Smooth muscle cell (in vitro differentiated cells): ENCODE results near the gene KCNA4. TPM values are rescaled to one million over a fixed set of nuclear protein-coding genes. Genes with fewer than 3 reads are reported as not detected.

Experiments used
- DNase-seq: peaks from one replicate; lab custom pipeline; 2025; ENCODE audit not compliant: unreplicated experiment; lab: John Stamatoyannopoulos, UW
- H2AFZ ChIP-seq: fragments of 200-600 bp; sonication (generic); 2 replicates; pipeline ENCODE4 v1.6.0; 2016; ENCODE audit warnings: antibody characterized with exemption, low read depth, mild to moderate bottlenecking
- H3F3A ChIP-seq: fragments of 200-600 bp; sonication (generic); 2 replicates; pipeline ENCODE4 v1.6.0; 2017; ENCODE audit warnings: antibody characterized with exemption, low read depth
- H3K27ac ChIP-seq: fragments of 200-600 bp; sonication (generic); 2 replicates; pipeline ENCODE4 v1.5.1; 2016; ENCODE audit warnings: low read depth, mild to moderate bottlenecking
- H3K27me3 ChIP-seq: fragments of 200-600 bp; sonication (generic); 2 replicates; pipeline ENCODE4 v1.6.1; 2016; ENCODE audit warnings: low read depth, mild to moderate bottlenecking
- H3K36me3 ChIP-seq: fragments of 200-600 bp; sonication (generic); 2 replicates; pipeline ENCODE4 v1.5.1; 2016; ENCODE audit warnings: low read depth
- H3K4me1 ChIP-seq: fragments of 200-600 bp; sonication (generic); 2 replicates; pipeline ENCODE4 v1.5.1; 2016; ENCODE audit warnings: low read depth
- H3K4me2 ChIP-seq: fragments of 200-600 bp; sonication (generic); 2 replicates; pipeline ENCODE4 v1.6.0; 2016; ENCODE audit warnings: mild to moderate bottlenecking
- H3K4me3 ChIP-seq: fragments of 200-600 bp; sonication (generic); 2 replicates; pipeline ENCODE4 v1.5.1; 2016; ENCODE audit warnings: mild to moderate bottlenecking
- H3K79me2 ChIP-seq: fragments of 200-600 bp; sonication (generic); 2 replicates; pipeline ENCODE4 v1.6.0; 2016; ENCODE audit warnings: low read depth, mild to moderate bottlenecking
- H3K9ac ChIP-seq: fragments of 200-600 bp; sonication (generic); 2 replicates; pipeline ENCODE4 v1.6.0; 2016; ENCODE audit warnings: low read depth
- H3K9me3 ChIP-seq: fragments of 200-600 bp; sonication (generic); replicated peaks from 2 replicates; pipeline ENCODE4 v1.5.1; 2016; ENCODE audit warnings: low read depth
- H4K20me1 ChIP-seq: fragments of 200-600 bp; sonication (generic); 2 replicates; pipeline ENCODE4 v1.6.0; 2016; ENCODE audit warnings: low read depth
- WGBS: methylation state at CpG from one replicate; pipeline ENCODE4 v1.1.7; 2016; ENCODE audit warnings: low lambda C conversion rate; 5-methylcytosine and 5-hydroxymethylcytosine counted together
- polyA plus RNA-seq: library from polyadenylated mRNA; unstranded; fragments of >200 nt; fragmentation: Nextera tagmentation; extraction: Ambion mirVana; gene quantifications from 2 replicates; pipeline ENCODE4 v1.2.1, GENCODE V29; 2016
- total RNA-seq: library from RNA; depleted of rRNA; stranded (reverse); fragments of >200 nt; gene quantifications from 2 replicates; pipeline ENCODE4 v1.2.3, GENCODE V29; 2014
- TF ChIP-seq, protein P1 (sequence below): fragments of 200-600 bp; sonication (generic); IDR thresholded peaks from 2 replicates; pipeline ENCODE4 v1.5.1; 2017; ENCODE audit warnings: borderline replicate concordance, mild to moderate bottlenecking, antibody characterized with exemption; ENCODE audit not compliant: insufficient read depth, poor library complexity, severe bottlenecking

Gene KCNA4
- total and polyA plus RNA-seq, 2 experiments from 2014 or later: not detected

- Histone ChIP-seq H3K36me3 (no peaks in the 10 kb centered on the region), H3K9ac (no peak overlapping the region), H3F3A (no peaks in the 10 kb centered on the region), H3K4me2 (no peak overlapping the region), H2AFZ (no peak overlapping the region), H3K79me2 (no peaks in the 10 kb centered on the region), H3K9me3 (no peaks in the 10 kb centered on the region), H3K27ac (no peak overlapping the region), H3K27me3 (peaks cover 62% of the 10 kb centered on the region), H3K4me1 (no peaks in the 10 kb centered on the region), H3K4me3 (no peak overlapping the region), H4K20me1 (no peaks in the 10 kb centered on the region)
- 68% methylated on average over 3 of the region's 3 CpGs for WGBS
- DNase-seq: no peak
- TF ChIP-seq, protein P1, sequence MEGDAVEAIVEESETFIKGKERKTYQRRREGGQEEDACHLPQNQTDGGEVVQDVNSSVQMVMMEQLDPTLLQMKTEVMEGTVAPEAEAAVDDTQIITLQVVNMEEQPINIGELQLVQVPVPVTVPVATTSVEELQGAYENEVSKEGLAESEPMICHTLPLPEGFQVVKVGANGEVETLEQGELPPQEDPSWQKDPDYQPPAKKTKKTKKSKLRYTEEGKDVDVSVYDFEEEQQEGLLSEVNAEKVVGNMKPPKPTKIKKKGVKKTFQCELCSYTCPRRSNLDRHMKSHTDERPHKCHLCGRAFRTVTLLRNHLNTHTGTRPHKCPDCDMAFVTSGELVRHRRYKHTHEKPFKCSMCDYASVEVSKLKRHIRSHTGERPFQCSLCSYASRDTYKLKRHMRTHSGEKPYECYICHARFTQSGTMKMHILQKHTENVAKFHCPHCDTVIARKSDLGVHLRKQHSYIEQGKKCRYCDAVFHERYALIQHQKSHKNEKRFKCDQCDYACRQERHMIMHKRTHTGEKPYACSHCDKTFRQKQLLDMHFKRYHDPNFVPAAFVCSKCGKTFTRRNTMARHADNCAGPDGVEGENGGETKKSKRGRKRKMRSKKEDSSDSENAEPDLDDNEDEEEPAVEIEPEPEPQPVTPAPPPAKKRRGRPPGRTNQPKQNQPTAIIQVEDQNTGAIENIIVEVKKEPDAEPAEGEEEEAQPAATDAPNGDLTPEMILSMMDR: no peak
These were observed 2.7 kb upstream of the KCNA4 start for GRCh38 chr11:30019481-30019880.

GRCh38 chr11:30018495-30018894 is 1.7 kb upstream of the KCNA4 start:
- H3K27ac ChIP-seq: no peak overlapping the region
- peaks cover 72% of the 10 kb centered on the region for H3K27me3 ChIP-seq
- TF ChIP-seq, protein P1: no peak
- H3K4me1 ChIP-seq: no peaks in the 10 kb centered on the region
- no peak overlapping the region for H3K4me3 ChIP-seq
- no peaks in the 10 kb centered on the region for H3F3A ChIP-seq
- WGBS: 73% methylated on average over 21 of the region's 21 CpGs
- no peak overlapping the region for H3K4me2 ChIP-seq
- H3K36me3 ChIP-seq: no peaks in the 10 kb centered on the region
- H3K9me3 ChIP-seq: no peaks in the 10 kb centered on the region
- H3K9ac ChIP-seq: no peak overlapping the region
- no peak for DNase-seq
- H4K20me1 ChIP-seq: no peaks in the 10 kb centered on the region
- no peaks in the 10 kb centered on the region for H3K79me2 ChIP-seq
- H2AFZ ChIP-seq: no peak overlapping the region

DNA sequence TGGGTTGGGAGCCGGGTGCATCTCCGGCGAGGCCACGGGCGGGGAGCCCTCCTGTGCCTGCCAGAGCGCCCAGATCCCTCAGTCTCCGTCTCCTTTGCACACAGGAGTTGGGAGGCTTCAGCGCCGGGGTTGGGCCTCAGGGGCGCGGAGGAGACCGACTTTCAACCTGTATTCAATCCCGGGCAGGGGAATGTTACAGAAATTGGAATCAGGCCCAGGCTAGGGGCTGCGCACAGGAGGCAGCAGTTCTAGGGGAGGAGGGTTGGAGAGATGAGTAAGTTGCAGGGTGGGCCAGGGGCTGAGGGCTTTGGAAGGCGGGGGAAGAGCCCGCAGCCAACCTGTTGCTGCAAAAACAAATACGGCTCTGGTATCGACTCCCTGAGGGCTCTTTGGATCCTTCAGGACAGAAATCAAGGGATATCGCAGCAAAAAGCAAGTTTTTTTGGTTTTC is 640 bp upstream of the KCNA4 start:
- no peak for DNase-seq
- no peaks in the 10 kb centered on the region for H3F3A ChIP-seq
- H2AFZ ChIP-seq: peak overlapping the region; percentile 54
- no peaks in the 10 kb centered on the region for H3K4me1 ChIP-seq
- TF ChIP-seq, protein P1: no peak
- H3K4me2 ChIP-seq: peak overlapping the region; percentile 86
- H3K9ac ChIP-seq: no peak overlapping the region
- peaks cover 81% of the 10 kb centered on the region for H3K27me3 ChIP-seq
- no peaks in the 10 kb centered on the region for H3K36me3 ChIP-seq
- H3K79me2 ChIP-seq: no peaks in the 10 kb centered on the region
- no peak overlapping the region for H3K27ac ChIP-seq
- H3K9me3 ChIP-seq: no peaks in the 10 kb centered on the region
- peak overlapping the region; percentile 46 for H3K4me3 ChIP-seq
- 35% methylated on average over 13 of the region's 19 CpGs for WGBS
- no peaks in the 10 kb centered on the region for H4K20me1 ChIP-seq

GRCh38 chr11:30015725-30016412 is 961 bp downstream of the KCNA4 start:
- Histone ChIP-seq H3K4me2 (peak overlapping the region; percentile 86), H4K20me1 (no peaks in the 10 kb centered on the region), H3K9ac (no peak overlapping the region), H3F3A (no peaks in the 10 kb centered on the region), H2AFZ (no peak overlapping the region), H3K27ac (no peak overlapping the region), H3K9me3 (no peaks in the 10 kb centered on the region), H3K27me3 (peaks cover 78% of the 10 kb centered on the region), H3K36me3 (no peaks in the 10 kb centered on the region), H3K4me3 (peak overlapping the region; percentile 46), H3K4me1 (no peaks in the 10 kb centered on the region), H3K79me2 (no peaks in the 10 kb centered on the region)
- TF ChIP-seq, protein P1: no peak
- 18% methylated on average over 32 of the region's 32 CpGs for WGBS
- no peak for DNase-seq
